HepG2 (cell line): ENCODE data around the gene RAC3. TPM values are rescaled to one million over a fixed set of nuclear protein-coding genes. Genes with fewer than 3 reads are reported as not detected.
A peak's percentile ranks its signal among the peaks of the same experiment; 100 is the strongest.

Experiments used
- ATAC-seq: fragments of 200-7000 bp; cut with Tn5 transposase; 3 replicates; pipeline ENCODE4 v1.9.1; 2020; ENCODE audit warnings: mild to moderate bottlenecking, moderate library complexity
- BruUV-seq: library from RNA; stranded (reverse); fragments of 400-500 nt; replicated peaks from 2 replicates; lab custom pipeline; 2021; lab: Mats Ljungman, UMichigan
- CTCF ChIA-PET: fragments of 300-600 bp; formaldehyde crosslinking; extraction: SDS; loops from one replicate; lab custom pipeline; 2021; ENCODE audit warnings: low total read pairs, inconsistent platforms, low intra/inter-chr PET ratio; lab: Yijun Ruan, JAX
- POLR2A ChIA-PET: fragments of 350-600 bp; sonication (Branson Sonifier 250); formaldehyde crosslinking; loops from one replicate; lab custom pipeline; 2020; ENCODE audit warnings: antibody characterized with exemption, inconsistent platforms; lab: Yijun Ruan, JAX
- DNase-seq: peaks from one replicate; pipeline ENCODE4 v3.0.0-alpha.2; 2015; ENCODE audit warnings: low spot score
- FAIRE-seq: peaks from 3 replicates; lab custom pipeline; 2011; peaks lifted over from hg19 to GRCh38; lab: Jason Lieb, UNC
- H2AFZ ChIP-seq: one replicate; pipeline ENCODE4 v1.6.1; 2011; ENCODE audit warnings: low read length, inconsistent platforms
- H3K27ac ChIP-seq: fragments of 300-600 bp; 3 replicates; pipeline ENCODE4 v1.8.0; 2011; ENCODE audit warnings: mixed run types, mild to moderate bottlenecking, mixed read lengths, low read length, inconsistent platforms; ENCODE audit not compliant: insufficient read depth; ENCODE audit errors: extremely low read length
- H3K27me3 ChIP-seq, 2 experiments: fragments of 200-600 bp in 1 of 2; 2 replicates in 1 of 2; 3 replicates in 1 of 2; pipeline versions ENCODE4 v1.6.0 to v1.8.0; 2011; ENCODE audit warnings: low read length in 2 of 2, mild to moderate bottlenecking in 2 of 2, moderate library complexity in 2 of 2, inconsistent platforms in 1 of 2; ENCODE audit not compliant: insufficient read depth in 2 of 2, control insufficient read depth in 1 of 2
- H3K36me3 ChIP-seq, 2 experiments: fragments of 200-600 bp in 1 of 2; replicated peaks in 1 of 2; 2 replicates in 1 of 2; 3 replicates in 1 of 2; pipeline versions ENCODE4 v1.5.1 to v1.8.0; 2011; ENCODE audit warnings: low read length in 2 of 2, inconsistent platforms in 1 of 2; ENCODE audit not compliant: insufficient read depth in 2 of 2, control insufficient read depth in 1 of 2
- H3K4me1 ChIP-seq: 2 replicates; pipeline ENCODE4 v1.5.1; 2012; ENCODE audit warnings: low read length, inconsistent platforms; ENCODE audit not compliant: insufficient read depth
- H3K4me2 ChIP-seq: 2 replicates; pipeline ENCODE4 v1.6.0; 2011; ENCODE audit warnings: low read depth, low read length, inconsistent platforms
- H3K4me3 ChIP-seq, 3 experiments: fragments of 200-600 bp in 1 of 3; sonication (generic), shearing (Covaris generic) in 1 of 3; replicated peaks in 1 of 3; 2 replicates each; pipeline ENCODE4 v1.5.1; 2011 to 2016; ENCODE audit warnings: low read length in 3 of 3, inconsistent platforms in 2 of 3, low read depth in 2 of 3, mild to moderate bottlenecking in 2 of 3, control low read depth in 1 of 3, mixed read lengths in 1 of 3; ENCODE audit not compliant: insufficient read depth in 1 of 3
- H3K79me2 ChIP-seq: one replicate; pipeline ENCODE4 v1.6.1; 2011; ENCODE audit warnings: low read length, inconsistent platforms; ENCODE audit not compliant: insufficient read depth
- H3K9ac ChIP-seq: 2 replicates; pipeline ENCODE4 v1.6.0; 2011; ENCODE audit warnings: mild to moderate bottlenecking, low read depth, low read length, inconsistent platforms; ENCODE audit not compliant: insufficient read depth
- H3K9me3 ChIP-seq: 2 replicates; pipeline ENCODE4 v1.5.1; 2012; ENCODE audit warnings: mild to moderate bottlenecking, low read length
- H4K20me1 ChIP-seq: 2 replicates; pipeline ENCODE4 v1.6.0; 2011; ENCODE audit warnings: inconsistent platforms, mild to moderate bottlenecking, low read length, moderate library complexity; ENCODE audit not compliant: insufficient read depth
- BRCA1 ChIP-seq: sonication (generic); formaldehyde crosslinking; IDR thresholded peaks from 2 replicates; pipeline ENCODE4 v1.4.0; 2020; ENCODE audit warnings: missing genetic modification reagents
- CENPT ChIP-seq: sonication (generic); formaldehyde crosslinking; IDR thresholded peaks from 2 replicates; pipeline ENCODE4 v1.8.0; 2022; ENCODE audit warnings: low read depth, mild to moderate bottlenecking, moderate library complexity, missing genetic modification reagents
- GLI4 ChIP-seq: sonication (generic); formaldehyde crosslinking; IDR thresholded peaks from 2 replicates; pipeline ENCODE4 v1.5.1; 2020; ENCODE audit warnings: missing genetic modification reagents, mild to moderate bottlenecking, moderate library complexity, borderline replicate concordance
- IRX3 ChIP-seq: sonication (generic); formaldehyde crosslinking; IDR thresholded peaks from 2 replicates; pipeline ENCODE4 v1.8.1; 2023; ENCODE audit warnings: mild to moderate bottlenecking, low read depth, missing genetic modification reagents, borderline replicate concordance
- ISX ChIP-seq: sonication (generic); formaldehyde crosslinking; conservative IDR thresholded peaks from 2 replicates; pipeline ENCODE4 v1.5.0; 2020; ENCODE audit warnings: missing genetic modification reagents
- NONO ChIP-seq, 2 experiments: fragments of 450-650 bp in 1 of 2; sonication (generic) in 1 of 2; formaldehyde crosslinking in 1 of 2; IDR thresholded peaks in 1 of 2; conservative IDR thresholded peaks in 1 of 2; 2 replicates each; pipeline versions ENCODE4 v1.6.1 to v1.8.0; 2017 to 2022; ENCODE audit warnings: mild to moderate bottlenecking in 1 of 2, missing genetic modification reagents in 1 of 2, moderate library complexity in 1 of 2
- RFX1 ChIP-seq: fragments of 450-650 bp; IDR thresholded peaks from 2 replicates; pipeline ENCODE4 v1.6.1; 2017
- SP2 ChIP-seq: sonication (generic); formaldehyde crosslinking; IDR thresholded peaks from 2 replicates; pipeline ENCODE4 v1.5.1; 2020; ENCODE audit warnings: mild to moderate bottlenecking, missing genetic modification reagents
- SUZ12 ChIP-seq: fragments of 150-350 bp; IDR thresholded peaks from 2 replicates; pipeline ENCODE4 v1.6.1; 2014; ENCODE audit warnings: low read depth, low read length
- TCF7 ChIP-seq: sonication (generic); IDR thresholded peaks from 2 replicates; pipeline ENCODE4 v1.6.1; 2016; ENCODE audit warnings: antibody characterized with exemption, low read depth
- TGIF2 ChIP-seq: IDR thresholded peaks from 2 replicates; pipeline ENCODE4 v1.6.1; 2016; ENCODE audit warnings: control low read depth, missing compliant biosample characterization
- XBP1 ChIP-seq: sonication (generic); formaldehyde crosslinking; IDR thresholded peaks from 2 replicates; pipeline ENCODE4 v1.5.0; 2020; ENCODE audit warnings: missing genetic modification reagents
- ZBTB38 ChIP-seq: sonication (generic); formaldehyde crosslinking; IDR thresholded peaks from 2 replicates; pipeline ENCODE4 v1.5.1; 2020; ENCODE audit warnings: mild to moderate bottlenecking, missing genetic modification reagents
- ZNF329 ChIP-seq: sonication (generic); formaldehyde crosslinking; IDR thresholded peaks from 2 replicates; pipeline ENCODE4 v1.9.0; 2021; ENCODE audit warnings: low read depth, mild to moderate bottlenecking, missing genetic modification reagents
- ZNF367 ChIP-seq: sonication (generic); formaldehyde crosslinking; IDR thresholded peaks from 2 replicates; pipeline ENCODE4 v1.4.0; 2020; ENCODE audit warnings: missing genetic modification reagents, borderline replicate concordance
- ZNF496 ChIP-seq: sonication (generic); formaldehyde crosslinking; IDR thresholded peaks from 2 replicates; pipeline ENCODE4 v1.8.1; 2023; ENCODE audit warnings: mild to moderate bottlenecking, moderate library complexity, missing genetic modification reagents; ENCODE audit not compliant: insufficient replicate concordance
- ZNF550 ChIP-seq: sonication (generic); formaldehyde crosslinking; IDR thresholded peaks from 2 replicates; pipeline ENCODE4 v1.4.0; 2020; ENCODE audit warnings: mild to moderate bottlenecking, missing genetic modification reagents, borderline replicate concordance
- ZNF563 ChIP-seq: sonication (generic); formaldehyde crosslinking; IDR thresholded peaks from 2 replicates; pipeline ENCODE4 v1.8.0; 2022; ENCODE audit warnings: mild to moderate bottlenecking, moderate library complexity, missing genetic modification reagents
- WGBS: methylation state at CpG from one replicate; pipeline ENCODE4 v1.1.6; 2017; ENCODE audit warnings: low lambda C conversion rate; 5-methylcytosine and 5-hydroxymethylcytosine counted together
- in situ Hi-C: cut with HindIII; loops from 2 replicates; pipeline ENCODE4 v1.10.0; 2017; ENCODE audit warnings: low pct_unique_long_range_greater_than_20kb; ENCODE audit not compliant: extremely low pct_ligation_motif_present
- intact Hi-C: fragments of 100-400 bp; cut with micrococcal nuclease; formaldehyde crosslinking; loops from one replicate; pipeline ENCODE4 v1.10.0; 2022; ENCODE audit not compliant: unreplicated experiment
- polyA plus RNA-seq, 8 experiments: library from polyadenylated mRNA; depleted of rRNA in 3 of 8; stranded (reverse) in 7 of 8; unstranded in 1 of 8; fragments of >200 nt; fragmentation: Illumina TruSeq in 4 of 8; extraction: Trizol in 4 of 8; gene quantifications; 2 replicates each; pipeline versions ENCODE4 v1.2.1 to v1.2.3, GENCODE V29; 2011 to 2016; ENCODE audit warnings: low read depth in 4 of 8, missing spikeins in 1 of 8, mixed read lengths in 1 of 8; ENCODE audit not compliant: insufficient read depth in 1 of 8
- total RNA-seq, 5 experiments: library from RNA; depleted of rRNA; stranded (reverse); fragments of >200 nt; fragmentation: Illumina TruSeq; extraction: Trizol; gene quantifications; 2 replicates each; pipeline ENCODE4 v1.2.3, GENCODE V29; 2016; ENCODE audit warnings: low read depth in 1 of 5
- TF ChIP-seq, protein P1 (sequence below): fragments of 450-650 bp; IDR thresholded peaks from 2 replicates; pipeline ENCODE4 v1.6.1; 2017
- TF ChIP-seq, protein P2 (sequence below): IDR thresholded peaks from 2 replicates; pipeline ENCODE4 v1.6.1; 2012; ENCODE audit warnings: low read depth, low read length, improper control_type of control experiment

Gene RAC3
- total and polyA plus RNA-seq, 2 of the 13 experiments (the other 11 are each of a cell fraction or from before 2014, with no cell fraction given), result 10.5 to 21.3 TPM

DNA sequence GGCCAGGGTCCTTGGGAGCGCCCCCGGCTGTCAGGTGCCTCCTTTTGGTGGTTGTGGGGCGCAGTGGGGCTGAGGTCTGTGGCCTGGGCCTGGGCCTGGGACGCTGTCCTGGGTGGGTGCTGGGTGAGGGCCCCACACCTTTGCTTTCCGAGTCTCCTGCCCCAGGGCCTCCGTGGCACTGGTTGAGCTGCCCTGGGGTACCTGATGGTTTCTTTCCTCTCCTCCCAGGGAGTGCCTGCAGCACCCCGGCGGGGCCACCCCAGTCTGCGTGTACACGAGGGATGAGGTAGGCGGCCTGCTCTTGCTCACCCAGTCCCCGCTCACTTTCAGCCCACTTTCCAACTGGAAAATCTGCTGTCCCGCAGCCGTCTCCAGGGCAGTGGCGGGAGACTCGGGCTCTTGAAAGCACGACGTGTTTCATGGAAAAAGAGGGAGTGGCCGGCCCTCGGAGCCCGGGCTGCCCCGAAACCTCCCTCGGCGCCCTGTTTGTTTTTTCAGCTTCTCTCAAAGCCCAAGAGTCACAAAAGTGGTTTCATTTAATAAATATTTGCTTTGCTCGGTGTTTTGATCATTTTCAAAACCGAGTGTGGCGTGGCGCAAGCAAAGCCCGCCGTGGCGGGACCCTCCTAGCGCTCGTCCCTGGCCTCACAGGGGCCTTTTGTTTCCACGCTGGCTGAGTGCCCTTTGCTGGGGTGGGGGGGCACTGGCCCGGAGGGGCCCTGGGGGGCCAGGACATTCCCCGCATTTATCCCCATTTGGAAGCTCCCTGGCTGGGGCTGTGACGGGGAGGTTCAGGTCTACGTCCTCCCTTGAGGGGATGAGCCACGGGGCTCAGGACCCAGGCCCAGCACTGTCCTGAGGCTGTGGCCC, 36.6 kb upstream of the RAC3 start:
- Histone ChIP-seq H3K27ac (peak overlapping the region; percentile 97), H2AFZ (no peak overlapping the region), H3K9ac (peak overlapping the region; percentile 96), H3K4me3 (peak overlapping the region; percentile 53 to 80 (median 55); a peak in 5 of 6 replicates), H3K9me3 (no peaks in the 10 kb centered on the region), H3K79me2 (peaks cover 64% of the 10 kb centered on the region), H3K4me1 (peaks cover 99% of the 10 kb centered on the region), H3K4me2 (peak overlapping the region; percentile 99), H3K27me3 (no peaks in the 10 kb centered on the region), H3K36me3 (peaks cover 0 to 3% of the 10 kb centered on the region in 2 experiments; a peak in 1 of 5 replicates), H4K20me1 (no peaks in the 10 kb centered on the region)
- ChIA-PET POLR2A (interaction anchor here (0.9 to 16.1 kb wide), 28 partner anchors 9 to 267 kb away, joined by 3 to 470 read pairs (median 5); partner anchors contain the start of genes ASPSCR1, CENPX, DCXR and LRRC45), CTCF (interaction anchor here (1.0 to 5.6 kb wide), 3 partner anchors 16 to 35 kb away, joined by 3 to 73 read pairs (median 6); partner anchors contain the start of gene NOTUM)
- in situ Hi-C loops (loop anchor here (5.0 kb wide), 1 partner anchor 38 kb away; no protein-coding TSS in a partner anchor), intact Hi-C loops (loop anchor here (2.0 kb wide), 1 partner anchor 34 kb away; the partner anchor contains the start of gene NOTUM)
- TSS peak; percentile 76 for BruUV-seq
- under 1% methylated on average over 22 of the region's 39 CpGs for WGBS
- ATAC-seq, result peak; percentile 12
- FAIRE-seq, result peak; percentile 67
- peak; percentile 97 for DNase-seq
- TF ChIP-seq BRCA1 (peak; percentile 26; the same call in 1 of the 2 replicates), SUZ12 (no peak), ZBTB38 (CRISPR knock-in tag) (no peak), NONO (IDR thresholded peaks at IDR 0.05) (no peak), NONO (CRISPR knock-in tag; conservative IDR thresholded peaks at IDR 0.05) (no peak), GLI4 (CRISPR knock-in tag) (no peak), IRX3 (CRISPR knock-in tag) (0 out of 2 replicates have a peak, but pooled peaks have one; percentile 1), ZNF496 (no peak), TCF7 (peak; percentile 96), TGIF2 (CRISPR knock-in tag) (no peak; the same call in 1 of the 2 replicates), ZNF329 (0 out of 2 replicates have a peak, but pooled peaks have one; percentile 5), ZNF550 (no peak), SP2 (no peak), RFX1 (no peak), ISX (no peak), ZNF563 (CRISPR knock-in tag) (no peak), XBP1 (CRISPR knock-in tag) (no peak), CENPT (CRISPR knock-in tag) (no peak), ZNF367 (peak; percentile 66; the same call in 1 of the 2 replicates)
- TF ChIP-seq, protein P1, sequence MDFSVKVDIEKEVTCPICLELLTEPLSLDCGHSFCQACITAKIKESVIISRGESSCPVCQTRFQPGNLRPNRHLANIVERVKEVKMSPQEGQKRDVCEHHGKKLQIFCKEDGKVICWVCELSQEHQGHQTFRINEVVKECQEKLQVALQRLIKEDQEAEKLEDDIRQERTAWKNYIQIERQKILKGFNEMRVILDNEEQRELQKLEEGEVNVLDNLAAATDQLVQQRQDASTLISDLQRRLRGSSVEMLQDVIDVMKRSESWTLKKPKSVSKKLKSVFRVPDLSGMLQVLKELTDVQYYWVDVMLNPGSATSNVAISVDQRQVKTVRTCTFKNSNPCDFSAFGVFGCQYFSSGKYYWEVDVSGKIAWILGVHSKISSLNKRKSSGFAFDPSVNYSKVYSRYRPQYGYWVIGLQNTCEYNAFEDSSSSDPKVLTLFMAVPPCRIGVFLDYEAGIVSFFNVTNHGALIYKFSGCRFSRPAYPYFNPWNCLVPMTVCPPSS, result no peak
- TF ChIP-seq, protein P2, sequence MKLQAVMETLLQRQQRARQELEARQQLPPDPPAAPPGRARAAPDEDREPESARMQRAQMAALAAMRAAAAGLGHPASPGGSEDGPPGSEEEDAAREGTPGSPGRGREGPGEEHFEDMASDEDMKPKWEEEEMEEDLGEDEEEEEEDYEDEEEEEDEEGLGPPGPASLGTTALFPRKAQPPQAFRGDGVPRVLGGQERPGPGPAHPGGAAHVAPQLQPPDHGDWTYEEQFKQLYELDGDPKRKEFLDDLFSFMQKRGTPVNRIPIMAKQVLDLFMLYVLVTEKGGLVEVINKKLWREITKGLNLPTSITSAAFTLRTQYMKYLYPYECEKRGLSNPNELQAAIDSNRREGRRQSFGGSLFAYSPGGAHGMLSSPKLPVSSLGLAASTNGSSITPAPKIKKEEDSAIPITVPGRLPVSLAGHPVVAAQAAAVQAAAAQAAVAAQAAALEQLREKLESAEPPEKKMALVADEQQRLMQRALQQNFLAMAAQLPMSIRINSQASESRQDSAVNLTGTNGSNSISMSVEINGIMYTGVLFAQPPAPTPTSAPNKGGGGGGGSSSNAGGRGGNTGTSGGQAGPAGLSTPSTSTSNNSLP, result 0 out of 2 replicates have a peak, but pooled peaks have one; percentile 27
